NCI-H2029 treated with DMSO at 0.1 percent for 48 hours (cell line): ENCODE data around the gene CYP2A13.
"Not testable (repeated sequence)": the region's sequence is repeated elsewhere in the genome, so short reads cannot be mapped to it uniquely, and the experiment has no call there.

Source experiments
- DNase-seq: peaks from one replicate; lab custom pipeline; 2025; lab: John Stamatoyannopoulos, UW

CYP2A13 gene

DNA sequence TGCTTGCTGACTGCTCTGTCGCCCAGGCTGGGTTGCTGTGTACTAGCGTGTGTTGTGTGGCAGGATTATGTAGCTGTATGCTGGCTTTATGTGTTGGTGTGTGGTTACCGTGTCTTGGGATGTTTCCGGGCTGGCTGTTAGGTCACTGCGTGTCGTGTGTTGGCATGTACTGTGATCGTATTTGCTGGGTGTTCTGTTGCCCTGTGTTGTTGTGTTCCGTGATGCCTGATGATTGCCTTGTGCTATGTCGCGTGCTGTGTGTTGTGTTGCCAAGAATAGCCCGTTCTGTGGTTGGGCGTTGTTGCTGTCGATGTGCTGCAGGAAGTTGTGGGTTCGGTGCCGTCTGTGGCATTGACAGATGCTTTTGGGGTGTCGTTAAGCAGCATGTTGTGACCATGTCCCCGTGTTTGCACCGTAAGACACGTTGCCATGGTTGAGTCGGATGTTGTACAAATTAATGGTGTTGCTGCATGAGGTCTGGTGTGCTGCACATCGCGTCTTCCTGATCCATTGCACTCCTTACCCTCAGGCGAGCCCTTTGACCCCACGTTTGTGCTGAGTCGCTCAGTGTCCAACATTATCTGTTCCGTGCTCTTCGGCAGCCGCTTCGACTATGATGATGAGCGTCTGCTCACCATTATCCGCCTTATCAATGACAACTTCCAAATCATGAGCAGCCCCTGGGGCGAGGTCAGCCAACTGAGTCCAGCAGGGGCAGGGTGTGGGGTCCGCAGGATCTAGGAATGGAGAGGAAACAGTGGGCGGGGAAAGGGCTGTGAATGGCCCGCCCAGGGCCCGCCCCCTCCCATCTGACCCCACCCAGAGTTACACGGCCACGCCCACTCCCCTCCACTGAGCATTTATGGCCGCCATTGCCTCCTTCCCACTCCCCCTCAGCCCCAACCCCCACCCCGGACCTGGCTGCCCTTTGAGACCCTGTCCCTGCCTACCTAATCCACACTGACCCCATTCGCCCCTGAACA lies 33.0 kb downstream of the CYP2A13 start:
- DNase-seq, result not testable (repeated sequence)

DNA sequence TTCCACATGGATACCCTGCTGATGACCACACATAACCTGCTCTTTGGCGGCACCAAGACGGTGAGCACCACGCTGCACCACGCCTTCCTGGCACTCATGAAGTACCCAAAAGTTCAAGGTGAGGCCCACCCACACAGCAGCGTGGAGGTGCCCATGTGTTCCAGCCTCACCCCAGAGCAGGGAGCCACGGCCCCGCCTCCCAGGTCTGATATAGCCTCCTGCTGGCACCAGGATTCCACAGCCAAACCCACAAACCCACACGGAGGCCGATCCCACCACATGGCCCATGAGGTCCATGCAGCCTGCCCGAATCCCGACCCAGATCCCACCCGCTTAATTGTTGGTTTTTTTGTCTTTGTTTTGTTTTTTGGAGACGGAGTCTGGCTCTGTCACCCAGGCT lies 34.6 kb downstream of the CYP2A13 start:
- DNase-seq, result not testable (repeated sequence)

DNA sequence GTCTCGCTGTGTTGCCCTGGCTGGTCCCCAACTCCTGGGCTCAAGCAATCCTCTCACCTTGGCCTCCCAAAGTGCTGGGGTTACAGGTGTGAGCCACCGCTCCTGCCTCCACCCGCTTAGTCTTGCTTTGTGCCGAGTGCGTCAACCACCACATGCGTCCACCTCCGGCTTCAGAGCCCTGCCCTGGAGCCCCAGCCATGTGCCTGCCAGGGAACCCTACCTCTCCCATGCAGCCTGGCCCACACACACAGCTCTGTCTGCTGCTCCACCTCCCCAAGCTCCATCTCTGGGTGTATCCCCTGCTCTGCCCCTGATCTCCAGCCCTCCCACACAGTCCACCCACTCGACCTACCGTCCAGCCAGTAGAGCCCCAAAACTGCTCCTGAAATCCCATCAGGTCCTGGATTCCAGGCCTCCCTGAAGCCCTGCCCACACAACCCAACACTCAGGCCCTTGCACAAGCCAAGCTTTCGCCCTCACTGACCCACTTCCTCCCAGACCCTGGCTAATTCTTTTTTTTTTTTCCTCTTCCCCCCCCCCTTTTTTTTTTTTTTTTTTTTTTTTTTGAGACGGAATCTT lies 35.6 kb downstream of the CYP2A13 start:
- DNase-seq, result no peak

DNA sequence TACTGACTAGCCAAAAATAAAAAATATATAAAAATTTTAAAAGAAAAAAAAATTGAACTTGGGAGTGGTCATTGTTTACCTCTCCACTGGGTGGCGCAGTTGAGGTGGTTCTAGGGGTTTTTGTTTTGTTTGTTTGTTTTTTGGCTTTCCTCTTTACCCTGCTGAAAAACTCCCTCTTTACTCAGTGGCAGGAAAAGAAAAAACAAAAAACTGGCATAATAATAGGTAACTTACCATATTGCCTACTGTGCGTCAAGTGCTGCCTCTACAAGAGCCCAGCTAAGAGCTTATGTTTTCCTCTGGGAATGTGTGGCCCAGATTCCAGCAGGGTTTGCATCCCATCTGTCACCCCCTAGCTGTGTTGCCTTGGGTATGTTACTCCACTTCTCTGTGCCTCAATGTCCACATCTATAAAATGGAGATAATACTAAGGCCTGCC lies 38.5 kb downstream of the CYP2A13 start:
- DNase-seq, result not testable (repeated sequence)

DNA sequence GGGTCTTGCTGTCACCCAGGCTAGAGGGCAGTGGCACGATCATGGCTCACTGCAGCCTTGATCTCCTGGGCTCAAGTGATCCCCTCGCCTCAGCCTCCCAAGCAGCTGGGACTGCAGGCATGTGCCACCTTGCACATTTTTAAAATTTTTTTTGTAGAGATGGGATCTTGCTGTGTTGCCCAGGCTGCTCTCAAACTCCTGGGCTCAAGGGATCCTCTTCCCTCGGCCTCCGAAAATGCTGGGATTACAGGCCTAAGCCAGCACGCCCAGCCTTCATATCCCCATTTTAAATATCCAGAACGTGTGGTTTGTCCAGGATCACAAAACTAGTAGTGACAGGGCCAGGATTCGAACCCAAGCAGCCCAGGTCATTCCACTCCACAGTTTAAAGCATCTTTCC lies 39.1 kb downstream of the CYP2A13 start:
- DNase-seq, result not testable (repeated sequence)

DNA sequence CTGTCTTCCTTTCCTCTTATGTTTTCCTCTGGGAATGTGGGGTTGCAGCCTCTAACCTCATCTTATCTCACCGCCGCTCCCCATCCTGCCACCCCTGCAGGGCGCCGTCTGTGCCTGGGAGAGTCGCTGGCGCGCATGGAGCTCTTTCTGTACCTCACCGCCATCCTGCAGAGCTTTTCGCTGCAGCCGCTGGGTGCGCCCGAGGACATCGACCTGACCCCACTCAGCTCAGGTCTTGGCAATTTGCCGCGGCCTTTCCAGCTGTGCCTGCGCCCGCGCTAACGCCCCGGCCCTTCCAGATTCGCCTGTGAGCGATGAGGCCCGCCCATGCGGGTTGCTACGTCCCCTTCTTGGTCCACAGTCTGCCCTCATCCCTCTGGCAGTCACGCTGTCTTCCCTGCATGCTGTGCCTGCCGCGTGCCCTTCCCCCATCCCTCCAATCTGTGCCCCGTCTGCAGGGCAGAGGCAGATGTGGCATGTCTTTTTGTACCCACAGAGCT lies 39.6 kb downstream of the CYP2A13 start:
- peak; percentile 3 for DNase-seq

DNA sequence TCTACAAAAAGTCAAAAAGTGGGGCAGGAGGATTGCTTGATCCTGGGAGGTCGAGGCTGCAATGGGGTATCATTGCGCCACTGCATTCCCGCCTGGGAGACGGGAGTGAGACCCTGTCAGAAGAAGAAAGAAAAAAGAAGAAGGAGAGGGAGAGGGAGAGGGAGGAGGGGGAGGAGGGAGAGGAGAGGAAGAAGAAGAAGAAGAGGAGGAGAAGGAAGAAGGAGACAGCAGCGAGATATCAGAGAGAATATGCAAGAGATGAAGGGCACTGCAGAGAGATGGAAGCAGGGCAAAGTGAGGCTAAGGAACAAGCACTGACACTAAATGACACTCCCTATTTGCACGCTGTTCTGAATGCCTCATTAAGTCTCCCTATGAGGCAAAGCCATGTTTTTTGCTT lies 40.4 kb downstream of the CYP2A13 start:
- no peak for DNase-seq

DNA sequence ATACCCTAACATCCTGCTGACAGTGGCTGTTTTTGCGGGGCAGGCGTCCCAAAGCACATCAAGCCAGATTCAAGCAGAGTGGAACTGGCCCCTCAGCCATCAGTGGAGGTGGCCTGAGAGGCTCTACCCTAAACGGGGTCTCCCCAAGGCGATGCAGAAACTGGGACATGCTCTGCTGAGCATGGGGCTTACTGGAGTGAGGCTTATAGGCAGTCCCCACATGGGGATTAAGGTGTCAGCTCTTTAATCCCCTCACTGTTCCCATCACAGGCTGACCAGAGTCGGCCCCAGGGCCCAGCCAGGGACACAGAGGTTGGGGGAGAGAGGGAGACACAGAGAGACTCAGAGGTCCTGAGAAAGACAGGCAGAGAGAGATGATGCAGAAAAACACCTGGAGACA lies 42.9 kb downstream of the CYP2A13 start:
- DNase-seq, result no peak

DNA sequence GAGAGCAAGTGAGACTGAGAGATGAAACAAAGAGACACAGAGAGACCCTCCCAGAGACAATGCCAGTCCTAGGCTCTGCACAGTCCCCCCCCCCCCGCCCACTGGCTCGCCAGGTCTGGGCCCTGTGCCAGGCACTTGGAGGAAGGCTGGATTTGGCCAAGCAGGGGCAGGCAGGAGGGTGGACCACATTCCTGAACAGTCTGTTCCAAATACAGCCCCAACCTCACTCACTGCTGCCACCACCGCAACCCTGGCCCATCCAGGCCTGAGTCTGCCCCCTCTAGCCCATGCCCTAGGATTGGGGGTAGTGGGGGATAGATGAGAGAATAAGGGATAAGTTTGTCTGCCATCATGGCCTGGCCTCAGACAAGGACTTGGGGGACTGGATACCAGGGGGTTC lies 45.0 kb downstream of the CYP2A13 start:
- DNase-seq, result no peak

DNA sequence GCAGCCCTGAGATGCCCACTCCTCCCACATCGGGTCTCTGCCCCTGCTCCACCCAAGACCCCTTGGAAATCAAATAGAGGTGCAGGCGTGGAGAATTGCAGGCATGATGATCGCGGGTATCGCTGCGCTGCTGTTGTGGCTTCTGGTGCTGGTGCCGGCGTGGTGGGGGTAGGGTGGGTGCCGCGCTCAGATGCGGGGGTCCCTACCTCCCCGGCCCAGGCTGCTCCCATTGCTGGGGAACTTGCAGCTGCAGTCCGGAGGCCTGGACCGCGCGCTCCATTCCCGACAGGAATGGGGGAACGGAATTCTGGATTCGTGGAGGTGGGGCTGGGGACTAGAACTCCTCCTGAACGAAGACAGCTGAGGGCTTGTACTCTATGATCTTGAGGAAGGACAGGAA lies 46.4 kb downstream of the CYP2A13 start:
- DNase-seq, result no peak

DNA sequence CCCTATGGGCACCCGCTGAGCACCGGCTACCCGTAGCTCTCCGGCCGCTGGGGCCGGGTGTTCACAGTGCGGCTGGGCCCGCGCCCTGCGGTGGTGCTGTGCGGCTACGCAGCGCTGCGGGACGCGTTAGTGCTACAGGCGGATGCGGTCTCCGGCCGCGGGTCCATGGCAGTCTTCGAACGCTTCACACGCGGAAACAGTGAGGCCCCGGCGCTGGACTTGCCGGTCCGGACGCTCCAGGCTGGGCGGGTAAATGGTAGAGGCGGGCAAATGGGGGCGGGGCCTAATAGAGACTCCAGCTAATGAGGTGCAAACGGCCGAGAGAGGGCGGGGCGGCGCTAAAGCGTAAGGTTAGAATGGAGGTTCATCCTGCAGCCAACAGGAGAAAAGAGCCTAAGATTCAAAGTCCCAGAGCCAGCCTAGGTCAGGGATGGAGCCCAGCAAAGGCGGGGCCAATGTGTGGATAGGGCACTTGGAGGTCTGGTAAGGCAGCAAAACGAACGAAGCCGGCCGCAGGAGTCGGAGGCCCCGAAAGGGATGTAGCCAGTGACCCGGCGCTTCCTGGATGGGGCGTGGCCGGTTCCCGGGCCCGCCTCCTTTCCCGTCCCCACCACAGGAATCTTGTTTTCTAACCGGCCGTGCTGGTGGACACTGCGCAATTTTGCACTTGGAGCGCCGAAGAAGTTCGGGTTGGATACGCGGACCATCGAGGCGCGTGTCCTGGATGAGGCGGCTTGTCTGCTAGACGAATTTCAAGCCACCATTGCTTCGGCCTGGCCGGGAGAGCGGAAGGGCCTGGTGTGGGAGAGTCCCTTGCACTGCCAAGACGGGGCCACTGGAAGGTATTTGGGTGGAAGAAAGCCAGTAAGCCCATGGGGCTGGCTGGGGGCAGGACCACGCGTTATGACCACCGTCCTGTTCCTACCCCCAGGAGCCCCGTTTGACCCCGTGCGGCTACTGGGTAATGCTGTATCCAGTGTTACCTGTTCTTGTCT lies 47.4 kb downstream of the CYP2A13 start:
- not testable (repeated sequence) for DNase-seq

DNA sequence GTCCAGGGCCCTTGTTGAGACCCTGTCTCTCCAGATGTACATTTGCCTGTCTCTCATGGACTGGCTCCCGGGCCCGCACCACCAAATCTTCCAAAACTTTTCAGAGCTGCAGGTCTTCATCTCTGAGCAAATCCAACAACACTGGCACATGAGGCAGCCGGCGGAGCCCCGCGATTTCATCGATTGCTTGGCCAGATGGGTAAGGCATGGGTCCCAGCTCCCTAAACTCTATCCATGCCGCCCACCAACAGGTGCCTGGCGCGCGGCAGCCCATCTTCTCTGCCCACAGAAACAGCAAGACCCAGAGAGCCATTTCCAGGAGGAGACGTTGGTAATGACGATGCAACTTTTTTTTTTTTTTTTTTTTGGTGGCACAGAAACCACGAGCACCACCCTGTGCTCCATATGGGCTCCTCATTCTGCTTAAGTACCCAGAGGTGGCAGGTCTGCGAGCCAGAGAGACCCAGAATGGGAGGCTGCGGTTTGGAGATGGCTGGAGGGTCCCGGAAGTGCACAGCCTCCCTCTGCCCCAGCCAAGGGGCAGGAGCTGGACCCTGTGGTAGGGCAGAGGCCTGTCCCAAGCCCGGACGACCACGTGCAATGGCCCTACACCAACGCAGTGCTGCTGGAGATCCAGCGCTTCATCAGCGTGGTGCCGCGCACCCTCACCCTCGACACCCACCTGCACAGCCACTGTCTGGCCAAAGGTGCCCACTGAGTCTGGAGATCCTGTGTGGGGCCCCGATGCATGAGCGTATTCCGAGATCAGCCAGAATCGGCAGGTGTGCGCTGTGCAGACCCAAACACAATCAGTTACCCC lies 48.6 kb downstream of the CYP2A13 start:
- no peak for DNase-seq

DNA sequence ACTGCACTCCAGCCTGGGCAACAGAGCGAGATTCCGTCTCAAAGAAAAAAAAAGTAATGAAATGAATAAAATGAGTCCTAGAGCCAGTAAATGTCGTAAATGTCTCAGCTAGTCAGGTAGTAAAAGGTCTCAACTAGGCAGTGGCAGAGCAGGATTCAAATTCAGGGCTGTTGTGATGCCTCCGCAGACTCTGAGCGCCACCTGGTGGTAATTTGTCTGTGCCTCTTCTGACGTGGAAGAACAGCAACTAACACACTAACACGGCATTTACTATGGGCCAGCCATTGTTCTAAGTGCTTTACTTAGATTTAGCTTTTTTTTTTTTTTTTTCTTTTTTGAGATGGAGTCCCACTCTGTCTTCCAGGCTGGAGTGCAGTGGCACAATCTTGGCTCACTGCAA lies 56.2 kb downstream of the CYP2A13 start:
- peak; percentile 56 for DNase-seq
